HepG2 (cell line): Measurements from ENCODE around the gene LRRC4C.

Experiments
- CREB1 ChIP-seq, 2 experiments: fragments of 450-650 bp in 1 of 2; IDR thresholded peaks; 2 replicates each; pipeline ENCODE4 v1.6.1; 2016 to 2017; ENCODE audit warnings: control low read depth in 1 of 2, mild to moderate bottlenecking in 1 of 2, missing compliant biosample characterization in 1 of 2, missing genetic modification characterization in 1 of 2
- ESRRA ChIP-seq: sonication (generic); formaldehyde crosslinking; IDR thresholded peaks from 2 replicates; pipeline ENCODE4 v1.5.1; 2020; ENCODE audit warnings: mild to moderate bottlenecking, low read depth, missing genetic modification reagents
- FOXP1 ChIP-seq, 2 experiments: fragments of 450-650 bp in 1 of 2; IDR thresholded peaks; 2 replicates each; pipeline ENCODE4 v1.6.1; 2017 to 2018; ENCODE audit warnings: antibody characterized with exemption in 1 of 2
- NR2F1 ChIP-seq, 2 experiments: fragments of 450-650 bp in 1 of 2; formaldehyde crosslinking in 1 of 2; IDR thresholded peaks; 2 replicates each; pipeline versions ENCODE4 v1.5.0 to v1.6.1; 2016 to 2020; ENCODE audit warnings: mild to moderate bottlenecking in 1 of 2, missing compliant biosample characterization in 1 of 2, missing genetic modification reagents in 1 of 2, moderate library complexity in 1 of 2
- RAD21 ChIP-seq: fragments of 450-650 bp; formaldehyde crosslinking; IDR thresholded peaks from 2 replicates; pipeline ENCODE4 v1.5.0; 2020; ENCODE audit warnings: mild to moderate bottlenecking
- SMAD1 ChIP-seq: sonication (generic); formaldehyde crosslinking; IDR thresholded peaks from 2 replicates; pipeline ENCODE4 v1.4.0; 2020; ENCODE audit warnings: missing genetic modification reagents, low read depth, mild to moderate bottlenecking, borderline replicate concordance
- SRF ChIP-seq: IDR thresholded peaks from 2 replicates; pipeline ENCODE4 v1.6.1; 2011; ENCODE audit warnings: mild to moderate bottlenecking, low read depth, low read length, moderate library complexity
- TRIM24 ChIP-seq: sonication (generic); formaldehyde crosslinking; IDR thresholded peaks from 2 replicates; pipeline ENCODE4 v1.8.0; 2022; ENCODE audit warnings: mild to moderate bottlenecking, missing genetic modification reagents
- ZC3H4 ChIP-seq: sonication (generic); formaldehyde crosslinking; IDR thresholded peaks from 2 replicates; pipeline ENCODE4 v1.4.0; 2020; ENCODE audit warnings: missing genetic modification reagents, borderline replicate concordance
- ZNF10 ChIP-seq: sonication (generic); formaldehyde crosslinking; IDR thresholded peaks from 2 replicates; pipeline ENCODE4 v1.4.0; 2020; ENCODE audit warnings: mild to moderate bottlenecking, low read depth, missing genetic modification reagents, borderline replicate concordance
- TF ChIP-seq, protein P1 (sequence below): sonication (generic); formaldehyde crosslinking; IDR thresholded peaks from 2 replicates; pipeline ENCODE4 v1.9.0; 2021; ENCODE audit warnings: missing genetic modification reagents, mild to moderate bottlenecking, borderline replicate concordance

DNA sequence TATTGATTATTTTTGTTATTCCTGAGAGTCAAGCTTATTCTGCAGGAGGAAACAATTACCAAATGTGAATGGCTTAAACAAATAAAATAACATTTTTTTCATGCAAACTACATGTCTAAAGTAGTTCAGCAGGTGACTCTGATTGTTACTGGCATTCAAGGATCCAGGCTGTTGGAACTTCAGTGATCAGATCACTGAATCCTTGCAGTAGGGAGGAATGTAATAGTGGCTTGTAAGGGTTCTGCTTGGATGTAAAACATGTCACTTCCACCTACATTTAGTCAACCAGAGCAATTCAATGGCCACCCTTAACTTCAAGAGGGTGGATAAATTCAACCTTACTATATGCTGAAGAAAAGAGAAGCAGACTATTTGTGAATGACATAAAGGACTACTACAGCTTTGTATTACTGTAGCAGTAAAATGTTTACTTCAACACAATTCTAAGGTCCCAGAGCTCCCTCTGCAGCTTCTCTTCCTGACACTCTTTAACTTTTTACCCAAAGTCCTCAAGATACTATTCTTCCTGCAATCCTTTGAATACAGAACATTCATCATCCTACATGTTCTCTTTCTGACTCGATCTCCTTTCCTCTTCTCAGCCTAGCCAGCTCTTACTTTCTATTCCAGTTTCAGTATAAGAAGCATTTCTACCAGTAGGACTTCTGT lies 284.0 kb downstream of the LRRC4C start:
- TF ChIP-seq FOXP1 (IDR thresholded peaks at IDR 0.05) = no peak
- TF ChIP-seq FOXP1 (CRISPR knock-in tag; IDR thresholded peaks at IDR 0.05) = no peak
- TF ChIP-seq ZC3H4 (CRISPR knock-in tag) = no peak
- TF ChIP-seq SRF = no peak
- no peak for TF ChIP-seq CREB1 (IDR thresholded peaks at IDR 0.05)
- no peak for TF ChIP-seq CREB1 (CRISPR knock-in tag; IDR thresholded peaks at IDR 0.05)
- no peak for TF ChIP-seq ESRRA
- no peak for TF ChIP-seq RAD21 (CRISPR knock-in tag)
- no peak for TF ChIP-seq NR2F1 (CRISPR knock-in tag; IDR thresholded peaks at IDR 0.05)
- no peak for TF ChIP-seq TRIM24
- TF ChIP-seq, protein P1, sequence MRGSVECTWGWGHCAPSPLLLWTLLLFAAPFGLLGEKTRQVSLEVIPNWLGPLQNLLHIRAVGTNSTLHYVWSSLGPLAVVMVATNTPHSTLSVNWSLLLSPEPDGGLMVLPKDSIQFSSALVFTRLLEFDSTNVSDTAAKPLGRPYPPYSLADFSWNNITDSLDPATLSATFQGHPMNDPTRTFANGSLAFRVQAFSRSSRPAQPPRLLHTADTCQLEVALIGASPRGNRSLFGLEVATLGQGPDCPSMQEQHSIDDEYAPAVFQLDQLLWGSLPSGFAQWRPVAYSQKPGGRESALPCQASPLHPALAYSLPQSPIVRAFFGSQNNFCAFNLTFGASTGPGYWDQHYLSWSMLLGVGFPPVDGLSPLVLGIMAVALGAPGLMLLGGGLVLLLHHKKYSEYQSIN (CRISPR knock-in tag) = no peak
- TF ChIP-seq SMAD1 (CRISPR knock-in tag) = no peak
- TF ChIP-seq ZNF10 = no peak
